ENCODE data around the gene PIGX.

Gene PIGX

DNA sequence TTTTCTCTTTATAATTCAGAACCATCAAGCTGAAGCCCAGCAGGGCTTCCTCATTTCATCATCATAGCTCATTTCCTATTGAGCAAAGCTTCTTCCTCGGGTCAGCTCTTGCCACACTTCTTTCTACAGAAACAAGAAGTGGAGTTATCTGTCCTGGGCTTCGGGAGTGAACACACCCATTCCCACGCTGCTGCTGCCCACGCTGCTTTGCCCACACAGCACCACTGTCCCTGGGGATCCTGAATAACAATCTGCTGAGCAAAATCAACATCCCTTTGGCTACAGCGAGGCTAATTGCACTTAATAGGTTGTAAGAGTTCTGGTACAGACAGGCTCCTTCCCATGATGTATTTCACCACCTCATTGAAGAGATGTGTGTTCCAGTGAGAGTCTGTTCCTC is 23.8 kb upstream of the PIGX start:
- H3K27me3 ChIP-seq (replicated peaks; ENCODE audit: insufficient read depth, low read length): no peaks in the 10 kb centered on the region
- H3K9me2 ChIP-seq (replicated peaks; ENCODE audit: insufficient read depth, low read length): no peaks in the 10 kb centered on the region
- no peak overlapping the region for H2AFZ ChIP-seq (ENCODE audit: low read length)
- no peak for DNase-seq
- no peaks in the 10 kb centered on the region for H3K9me3 ChIP-seq (replicated peaks; ENCODE audit: insufficient read depth, low read length)
- H3K9ac ChIP-seq (ENCODE audit: low read length): no peak overlapping the region
- H3K4me3 ChIP-seq (ENCODE audit: low read length): no peak overlapping the region
- no peaks in the 10 kb centered on the region for H4K20me1 ChIP-seq (ENCODE audit: insufficient read depth, low read length)
- H3K36me3 ChIP-seq (replicated peaks; ENCODE audit: insufficient read depth, low read length): no peaks in the 10 kb centered on the region
- no peak overlapping the region for H3K4me2 ChIP-seq (ENCODE audit: low read depth, low read length)
- H3K79me2 ChIP-seq (ENCODE audit: low read length): no peaks in the 10 kb centered on the region
- TF ChIP-seq EZH2 (optimal IDR thresholded peaks at IDR 0.05; ENCODE audit: low read depth, low read length) (no peak), EZH2phosphoT487 (IDR thresholded peaks at IDR 0.05; ENCODE audit: low read length) (no peak), CTCF (IDR thresholded peaks at IDR 0.05; ENCODE audit: low read length) (no peak)
- H3K27ac ChIP-seq (ENCODE audit: low read length): no peak overlapping the region
- H3F3A ChIP-seq (ENCODE audit: insufficient read depth, low read length): peaks cover 11% of the 10 kb centered on the region
- H3K4me1 ChIP-seq (ENCODE audit: low read length): 0 out of 2 replicates have a peak, but pooled peaks cover 4% of the 10 kb centered on the region

DNA sequence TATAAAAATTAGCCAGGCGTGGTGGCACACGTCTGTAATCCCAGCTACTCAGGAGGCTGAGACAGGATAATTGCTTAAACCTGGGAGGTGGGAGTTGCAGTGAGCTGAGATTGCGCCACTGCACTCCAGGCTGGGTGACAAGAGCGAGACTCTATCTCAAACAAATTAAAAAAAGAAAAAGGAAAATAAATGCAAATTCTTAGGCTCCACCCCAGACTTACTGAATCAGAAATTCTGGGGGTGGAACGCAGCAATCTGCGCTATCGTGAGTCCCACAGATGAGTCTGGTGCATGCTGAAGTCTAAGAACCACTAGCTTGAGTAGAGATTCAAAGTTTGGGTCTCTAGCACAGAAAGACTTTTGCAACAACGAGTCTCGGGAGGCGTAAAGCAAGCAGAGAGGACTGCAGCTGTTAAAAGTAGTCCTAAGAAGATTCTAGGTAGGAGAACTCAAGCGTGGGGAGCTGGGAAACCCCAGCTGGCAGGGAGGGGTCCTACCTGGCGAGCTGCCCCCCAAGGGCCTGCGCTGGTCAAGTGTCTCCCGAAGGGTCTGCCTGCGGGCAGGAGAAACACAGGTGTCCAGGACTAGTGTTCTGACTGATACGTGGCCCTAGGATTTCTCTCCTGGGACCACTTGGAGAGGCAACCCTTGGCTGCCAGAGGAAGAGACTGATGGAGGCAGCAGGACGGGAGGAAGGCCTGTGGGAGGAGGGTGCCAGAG is 22.1 kb upstream of the PIGX start:
- Histone ChIP-seq H3K4me3 (ENCODE audit: low read length) (no peak overlapping the region), H3K27ac (ENCODE audit: low read length) (no peak overlapping the region), H4K20me1 (ENCODE audit: insufficient read depth, low read length) (no peaks in the 10 kb centered on the region), H3K4me2 (ENCODE audit: low read depth, low read length) (no peak overlapping the region), H3K9me2 (replicated peaks; ENCODE audit: insufficient read depth, low read length) (no peaks in the 10 kb centered on the region), H3K9ac (ENCODE audit: low read length) (no peak overlapping the region), H3K27me3 (replicated peaks; ENCODE audit: insufficient read depth, low read length) (no peaks in the 10 kb centered on the region), H3K4me1 (ENCODE audit: low read length) (0 out of 2 replicates have a peak, but pooled peaks cover 3% of the 10 kb centered on the region), H3K79me2 (ENCODE audit: low read length) (no peaks in the 10 kb centered on the region), H3K9me3 (replicated peaks; ENCODE audit: insufficient read depth, low read length) (no peaks in the 10 kb centered on the region), H3K36me3 (replicated peaks; ENCODE audit: insufficient read depth, low read length) (no peaks in the 10 kb centered on the region), H2AFZ (ENCODE audit: low read length) (no peak overlapping the region), H3F3A (ENCODE audit: insufficient read depth, low read length) (peaks cover 4% of the 10 kb centered on the region; the same call in 1 of the 2 replicates)
- no peak for DNase-seq
- TF ChIP-seq CTCF (IDR thresholded peaks at IDR 0.05; ENCODE audit: low read length) (no peak), EZH2phosphoT487 (IDR thresholded peaks at IDR 0.05; ENCODE audit: low read length) (no peak), EZH2 (optimal IDR thresholded peaks at IDR 0.05; ENCODE audit: low read depth, low read length) (no peak)

- Histone ChIP-seq H3K79me2 (ENCODE audit: low read length) (no peaks in the 10 kb centered on the region), H3K4me1 (ENCODE audit: low read length) (no peaks in the 10 kb centered on the region), H3F3A (ENCODE audit: insufficient read depth, low read length) (no peaks in the 10 kb centered on the region), H2AFZ (ENCODE audit: low read length) (no peak overlapping the region), H3K9ac (ENCODE audit: low read length) (no peak overlapping the region), H3K27me3 (replicated peaks; ENCODE audit: insufficient read depth, low read length) (no peaks in the 10 kb centered on the region), H3K36me3 (replicated peaks; ENCODE audit: insufficient read depth, low read length) (no peaks in the 10 kb centered on the region), H3K27ac (ENCODE audit: low read length) (no peak overlapping the region), H3K9me3 (replicated peaks; ENCODE audit: insufficient read depth, low read length) (no peaks in the 10 kb centered on the region), H3K4me3 (ENCODE audit: low read length) (no peak overlapping the region), H3K4me2 (ENCODE audit: low read depth, low read length) (no peak overlapping the region), H3K9me2 (replicated peaks; ENCODE audit: insufficient read depth, low read length) (no peaks in the 10 kb centered on the region), H4K20me1 (ENCODE audit: insufficient read depth, low read length) (no peaks in the 10 kb centered on the region)
- TF ChIP-seq EZH2 (optimal IDR thresholded peaks at IDR 0.05; ENCODE audit: low read depth, low read length) (no peak), CTCF (IDR thresholded peaks at IDR 0.05; ENCODE audit: low read length) (no peak), EZH2phosphoT487 (IDR thresholded peaks at IDR 0.05; ENCODE audit: low read length) (no peak)
- no peak for DNase-seq
Observed at GRCh38 chr3:196691386-196691785, 20.8 kb upstream of the PIGX start.

Measured in MM.1S (cell line).